Esophagus muscularis mucosa (tissue), 4 donors: ENCODE measurements around the gene BORCS6. TPM values are rescaled to one million over a fixed set of nuclear protein-coding genes. Genes with fewer than 3 reads are reported as not detected.

Experiments used
- DNase-seq: peaks from one replicate; pipeline ENCODE4 v3.0.0-alpha.2; 2017; ENCODE audit errors: extremely low spot score
- H3K27ac ChIP-seq, 4 donors: fragments of 200-600 bp; sonication (generic); replicated peaks in 1 of 4; 1 replicate in 3 of 4; 2 replicates in 1 of 4; pipeline ENCODE4 v1.5.1; 2016 to 2019; ENCODE audit warnings: mild to moderate bottlenecking in 1 of 4
- H3K27me3 ChIP-seq, 4 donors: fragments of 200-600 bp; sonication (generic); one replicate each; pipeline versions ENCODE4 v1.5.1 to v1.6.0; 2016 to 2019
- H3K36me3 ChIP-seq, 4 donors: fragments of 200-600 bp; sonication (generic); one replicate each; pipeline ENCODE4 v1.5.1; 2016 to 2019
- H3K4me1 ChIP-seq, 4 donors: fragments of 200-600 bp; sonication (generic); one replicate each; pipeline ENCODE4 v1.5.1; 2016 to 2019
- H3K4me3 ChIP-seq, 4 donors: fragments of 200-600 bp; sonication (generic); 1 replicate in 2 of 4; 2 replicates in 2 of 4; pipeline ENCODE4 v1.5.1; 2016 to 2019; ENCODE audit warnings: mild to moderate bottlenecking in 4 of 4, moderate library complexity in 1 of 4
- H3K9me3 ChIP-seq, 4 donors: fragments of 200-600 bp; sonication (generic); 1 replicate in 3 of 4; 2 replicates in 1 of 4; pipeline ENCODE4 v1.5.1; 2016 to 2019
- EP300 ChIP-seq: sonication (generic); formaldehyde crosslinking; IDR thresholded peaks from one replicate; pipeline ENCODE4 v1.6.1; 2017; ENCODE audit warnings: antibody characterized with exemption
- POLR2A ChIP-seq: fragments of 450-650 bp; IDR thresholded peaks from one replicate; pipeline ENCODE4 v1.6.1; 2017; ENCODE audit warnings: antibody characterized with exemption, moderate library complexity, mild to moderate bottlenecking, low read depth
- POLR2AphosphoS5 ChIP-seq, 2 donors: sonication (generic); formaldehyde crosslinking; IDR thresholded peaks; one replicate each; pipeline ENCODE4 v1.6.1; 2017; ENCODE audit warnings: antibody characterized with exemption in 2 of 2
- WGBS: methylation state at CpG from one replicate; pipeline ENCODE4 v1.1.5; 2018; 5-methylcytosine and 5-hydroxymethylcytosine counted together
- intact Hi-C: fragments of 100-400 bp; cut with DNase I; formaldehyde crosslinking; loops from one replicate; pipeline ENCODE4 v1.15.1; 2023
- total RNA-seq, 4 donors: library from RNA; depleted of rRNA; stranded (reverse); fragments of >200 nt; gene quantifications; one replicate each; pipeline versions ENCODE4 v1.1.0 to v1.2.1, GENCODE V29; 2016
- TF ChIP-seq, protein P1 (sequence below), 3 experiments: fragments of 200-600 bp in 2 of 3; fragments of 450-650 bp in 1 of 3; sonication (generic) in 2 of 3; IDR thresholded peaks; one replicate each; pipeline ENCODE4 v1.5.1; 2017 to 2019; ENCODE audit warnings: antibody characterized with exemption in 3 of 3, mild to moderate bottlenecking in 2 of 3, moderate library complexity in 1 of 3

Gene BORCS6
- total RNA-seq, 4 donors from 2014 or later = 8.6 to 22.4 (median 13.9) TPM

DNA sequence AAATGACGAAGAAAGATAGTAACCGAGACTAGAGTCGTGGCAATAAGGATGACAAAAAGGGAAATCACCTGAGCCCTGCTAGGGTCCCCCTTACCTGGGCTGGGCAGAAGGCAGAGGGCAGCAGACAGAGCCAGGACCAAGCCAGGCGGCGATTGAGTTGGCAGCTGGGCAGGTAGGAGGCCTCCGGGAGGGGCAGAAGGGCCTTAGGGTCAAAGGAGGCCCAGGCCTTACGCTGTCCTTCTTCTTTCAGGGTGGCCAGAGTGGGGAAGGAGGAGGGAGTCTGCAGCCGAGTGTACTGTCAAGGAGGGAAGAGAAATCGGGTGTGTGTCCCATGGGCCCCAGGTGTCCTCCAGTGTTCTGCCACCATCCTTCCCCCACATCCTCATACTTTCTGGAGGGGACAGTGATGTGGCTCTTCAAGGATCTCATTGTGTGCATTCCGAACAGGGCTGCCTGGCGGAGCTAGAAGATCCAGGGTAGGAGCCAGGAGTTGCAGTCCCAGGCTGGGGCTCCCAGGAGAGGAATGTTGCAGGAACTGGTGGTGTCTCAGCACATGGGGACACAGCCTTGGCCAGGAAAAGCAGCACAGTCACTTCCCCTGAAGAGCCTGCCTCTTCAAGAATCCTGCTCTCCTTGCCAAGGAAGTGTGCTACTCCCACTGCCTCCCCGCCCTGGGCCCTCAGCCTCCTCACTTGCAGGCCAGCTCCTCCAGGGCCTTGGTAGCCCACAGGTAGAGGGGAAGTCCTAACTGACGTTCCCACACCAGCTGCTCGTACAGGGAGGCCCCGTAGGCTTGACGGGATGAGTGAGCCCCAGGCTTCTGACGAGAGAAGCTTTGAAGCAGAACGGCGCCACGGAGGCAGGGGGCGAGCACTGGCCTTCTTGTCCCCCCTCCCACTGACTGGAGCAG lies 44.6 kb upstream of the BORCS6 start:
- Histone ChIP-seq H3K4me3 (no peak overlapping the region), H3K36me3 (peaks cover 91 to 99% (median 97%) of the 10 kb centered on the region in 4 donors), H3K9me3 (no peaks in the 10 kb centered on the region), H3K27me3 (no peaks in the 10 kb centered on the region), H3K4me1 (no peaks in the 10 kb centered on the region), H3K27ac (no peak overlapping the region)
- TF ChIP-seq, protein P1, sequence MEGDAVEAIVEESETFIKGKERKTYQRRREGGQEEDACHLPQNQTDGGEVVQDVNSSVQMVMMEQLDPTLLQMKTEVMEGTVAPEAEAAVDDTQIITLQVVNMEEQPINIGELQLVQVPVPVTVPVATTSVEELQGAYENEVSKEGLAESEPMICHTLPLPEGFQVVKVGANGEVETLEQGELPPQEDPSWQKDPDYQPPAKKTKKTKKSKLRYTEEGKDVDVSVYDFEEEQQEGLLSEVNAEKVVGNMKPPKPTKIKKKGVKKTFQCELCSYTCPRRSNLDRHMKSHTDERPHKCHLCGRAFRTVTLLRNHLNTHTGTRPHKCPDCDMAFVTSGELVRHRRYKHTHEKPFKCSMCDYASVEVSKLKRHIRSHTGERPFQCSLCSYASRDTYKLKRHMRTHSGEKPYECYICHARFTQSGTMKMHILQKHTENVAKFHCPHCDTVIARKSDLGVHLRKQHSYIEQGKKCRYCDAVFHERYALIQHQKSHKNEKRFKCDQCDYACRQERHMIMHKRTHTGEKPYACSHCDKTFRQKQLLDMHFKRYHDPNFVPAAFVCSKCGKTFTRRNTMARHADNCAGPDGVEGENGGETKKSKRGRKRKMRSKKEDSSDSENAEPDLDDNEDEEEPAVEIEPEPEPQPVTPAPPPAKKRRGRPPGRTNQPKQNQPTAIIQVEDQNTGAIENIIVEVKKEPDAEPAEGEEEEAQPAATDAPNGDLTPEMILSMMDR (IDR thresholded peaks at IDR 0.05) = no peak
- TF ChIP-seq EP300 = no peak
- DNase-seq = no peak
- WGBS = 89% methylated on average over 16 of the region's 21 CpGs
- intact Hi-C loops = no loop called here

DNA sequence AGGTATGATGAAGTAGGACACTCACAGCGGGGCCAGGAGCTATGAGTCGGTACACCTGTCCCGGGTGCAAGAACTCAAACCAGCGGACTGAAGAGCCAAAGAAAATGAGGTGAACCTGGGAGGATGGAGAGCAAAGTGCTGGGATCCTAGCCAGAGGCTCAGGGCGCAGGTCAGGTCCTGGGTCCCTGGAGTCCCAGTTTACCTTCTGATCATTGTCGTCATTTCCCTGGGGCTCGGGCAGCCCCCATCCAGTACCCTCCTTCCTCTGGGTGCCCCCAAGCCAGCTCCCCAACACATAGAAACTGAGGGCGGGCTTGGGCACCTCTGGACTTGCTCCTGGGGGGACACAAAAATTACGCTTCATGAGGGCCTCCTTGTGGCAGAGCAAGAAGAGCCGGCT lies 41.7 kb upstream of the BORCS6 start:
- intact Hi-C loops = no loop called here
- Histone ChIP-seq H3K27me3 (no peaks in the 10 kb centered on the region), H3K36me3 (peaks cover 91 to 96% (median 93%) of the 10 kb centered on the region in 4 donors), H3K9me3 (no peaks in the 10 kb centered on the region), H3K4me3 (no peak overlapping the region), H3K4me1 (peaks cover 0 to 10% (median 7%) of the 10 kb centered on the region in 4 donors), H3K27ac (no peak overlapping the region)
- no peak for DNase-seq
- TF ChIP-seq POLR2AphosphoS5 (IDR thresholded peaks at IDR 0.05) (no peak), EP300 (no peak), POLR2A (no peak)
- TF ChIP-seq, protein P1 (IDR thresholded peaks at IDR 0.05) = no peak
- WGBS = 94% methylated on average over 10 of the region's 10 CpGs

DNA sequence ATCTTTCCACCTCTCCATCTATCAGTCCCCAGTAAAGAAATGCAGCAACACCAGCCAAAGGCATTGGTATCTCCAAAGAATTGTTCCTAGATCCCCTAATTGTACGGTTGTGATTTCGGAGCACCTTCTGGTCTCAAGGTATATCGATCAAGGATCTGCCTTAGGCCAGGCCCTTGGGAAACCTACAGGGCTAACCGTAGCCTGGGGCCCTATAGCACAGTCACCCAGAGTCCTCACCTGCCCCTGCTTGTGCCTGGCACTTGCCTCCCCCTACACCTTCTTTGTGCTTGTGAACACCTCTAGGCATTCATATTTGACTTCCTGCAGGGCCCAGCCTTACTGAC lies 37.2 kb upstream of the BORCS6 start:
- peaks cover 10 to 41% (median 30%) of the 10 kb centered on the region in 4 donors for H3K4me1 ChIP-seq
- no peaks in the 10 kb centered on the region for H3K27me3 ChIP-seq
- peaks cover 47 to 51% (median 49%) of the 10 kb centered on the region in 4 donors for H3K36me3 ChIP-seq
- peak overlapping the region; percentile 37 to 46 (median 41) for H3K4me3 ChIP-seq
- intact Hi-C loops = loop anchor here (10.0 kb wide), 1 partner anchor 158 kb away; the partner anchor contains the start of gene RPL26
- no peaks in the 10 kb centered on the region for H3K9me3 ChIP-seq
- no peak for TF ChIP-seq POLR2AphosphoS5 (IDR thresholded peaks at IDR 0.05)
- TF ChIP-seq POLR2A = no peak
- TF ChIP-seq EP300 = no peak
- TF ChIP-seq, protein P1 (IDR thresholded peaks at IDR 0.05) = no peak
- no peak for DNase-seq
- peak overlapping the region; percentile 73 to 77 (median 74) for H3K27ac ChIP-seq
- 88% methylated on average over 4 of the region's 4 CpGs for WGBS

DNA sequence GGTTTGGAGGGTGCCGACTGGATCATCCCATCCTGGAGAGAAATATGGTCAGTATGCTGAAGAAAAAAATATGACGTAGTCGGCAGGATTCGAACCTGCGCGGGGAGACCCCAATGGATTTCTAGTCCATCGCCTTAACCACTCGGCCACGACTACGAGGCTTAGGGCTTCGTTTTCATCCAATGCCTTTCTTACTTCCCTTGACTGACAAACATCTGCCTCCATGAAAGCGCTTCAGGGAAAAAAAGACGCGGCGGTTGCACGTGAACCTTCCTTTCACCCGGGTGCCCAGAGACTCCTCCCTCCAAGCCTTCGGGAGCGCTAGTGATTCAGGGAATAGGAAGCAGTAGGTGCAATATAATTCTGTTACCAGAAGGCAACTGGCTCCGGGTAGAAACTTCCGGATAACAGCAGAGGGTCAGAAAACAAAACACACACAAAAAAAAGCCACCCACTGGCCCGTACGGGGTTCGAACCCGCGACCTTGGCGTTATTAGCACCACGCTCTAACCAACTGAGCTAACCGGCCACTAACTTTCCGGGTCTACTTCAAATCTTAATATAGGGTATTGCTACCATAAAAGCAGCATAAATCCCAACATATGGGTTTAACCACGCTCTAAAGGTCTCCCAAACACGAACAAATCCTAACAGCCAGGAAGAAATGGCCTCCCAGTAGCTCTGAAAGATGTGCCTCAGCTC lies 36.7 kb upstream of the BORCS6 start:
- no peaks in the 10 kb centered on the region for H3K27me3 ChIP-seq
- peaks cover 10 to 45% (median 34%) of the 10 kb centered on the region in 4 donors for H3K4me1 ChIP-seq
- H3K4me3 ChIP-seq = peak overlapping the region; percentile 37 to 46 (median 41)
- intact Hi-C loops = loop anchor here (10.0 kb wide), 1 partner anchor 158 kb away; the partner anchor contains the start of gene RPL26
- peak overlapping the region; percentile 73 to 77 (median 74) for H3K27ac ChIP-seq
- WGBS = 4% methylated on average over 32 of the region's 32 CpGs
- TF ChIP-seq EP300 (no peak), POLR2A (no peak), POLR2AphosphoS5 (IDR thresholded peaks at IDR 0.05) (peak; percentile 61 to 81)
- TF ChIP-seq, protein P1 (IDR thresholded peaks at IDR 0.05) = no peak
- no peaks in the 10 kb centered on the region for H3K9me3 ChIP-seq
- peaks cover 42 to 45% (median 44%) of the 10 kb centered on the region in 4 donors for H3K36me3 ChIP-seq
- DNase-seq = peak; percentile 93
